Stimulated activated naive B cell treated with anti-CD40 and anti-IgM and Interleukin-4, amounts not matched to agents 10 μg/mL and 1 μg/mL and 100 μg/mL, for 72 hours (primary cell): Measurements from ENCODE around the gene HOXC13.

Source experiments
- ATAC-seq, 2 donors: fragments of 150-1000 bp; cut with Tn5 transposase; replicated peaks; 2 replicates each; pipeline ENCODE4 v1.10.0; 2021; ENCODE audit warnings: moderate library complexity in 1 of 2
- DNase-seq: peaks from one replicate; pipeline ENCODE4 v3.0.0; 2021
- H3K27ac Mint-ChIP-seq: one replicate; pipeline ENCODE4 v1.8.0; 2022; ENCODE audit warnings: mild to moderate bottlenecking, mixed read lengths
- H3K27me3 Mint-ChIP-seq, 2 donors: one replicate each; pipeline ENCODE4 v1.8.0; 2022; ENCODE audit warnings: mixed read lengths in 2 of 2
- H3K36me3 Mint-ChIP-seq, 2 donors: one replicate each; pipeline ENCODE4 v1.8.0; 2022; ENCODE audit warnings: mixed read lengths in 2 of 2, mild to moderate bottlenecking in 1 of 2
- H3K4me1 Mint-ChIP-seq, 2 donors: one replicate each; pipeline ENCODE4 v1.8.0; 2022; ENCODE audit warnings: mixed read lengths in 2 of 2, mild to moderate bottlenecking in 1 of 2
- H3K4me3 Mint-ChIP-seq, 2 donors: one replicate each; pipeline ENCODE4 v1.8.0; 2022; ENCODE audit warnings: mild to moderate bottlenecking in 2 of 2, mixed read lengths in 2 of 2, moderate library complexity in 1 of 2
- H3K9me3 Mint-ChIP-seq, 2 donors: one replicate each; pipeline ENCODE4 v1.8.0; 2022; ENCODE audit warnings: mixed read lengths in 2 of 2, mild to moderate bottlenecking in 1 of 2

HOXC13 gene

GRCh38 chr12:53947743-53948142 is 9.1 kb downstream of the HOXC13 start:
- H3K27ac Mint-ChIP-seq, result no peak overlapping the region
- ATAC-seq (no peak), DNase-seq (no peak)
- H3K4me1 Mint-ChIP-seq, result peaks cover 4 to 15% of the 10 kb centered on the region in 2 donors
- H3K4me3 Mint-ChIP-seq, result no peak overlapping the region
- H3K27me3 Mint-ChIP-seq, result peaks cover 85 to 95% of the 10 kb centered on the region in 2 donors
- no peaks in the 10 kb centered on the region for H3K36me3 Mint-ChIP-seq
- H3K9me3 Mint-ChIP-seq, result no peaks in the 10 kb centered on the region

DNA sequence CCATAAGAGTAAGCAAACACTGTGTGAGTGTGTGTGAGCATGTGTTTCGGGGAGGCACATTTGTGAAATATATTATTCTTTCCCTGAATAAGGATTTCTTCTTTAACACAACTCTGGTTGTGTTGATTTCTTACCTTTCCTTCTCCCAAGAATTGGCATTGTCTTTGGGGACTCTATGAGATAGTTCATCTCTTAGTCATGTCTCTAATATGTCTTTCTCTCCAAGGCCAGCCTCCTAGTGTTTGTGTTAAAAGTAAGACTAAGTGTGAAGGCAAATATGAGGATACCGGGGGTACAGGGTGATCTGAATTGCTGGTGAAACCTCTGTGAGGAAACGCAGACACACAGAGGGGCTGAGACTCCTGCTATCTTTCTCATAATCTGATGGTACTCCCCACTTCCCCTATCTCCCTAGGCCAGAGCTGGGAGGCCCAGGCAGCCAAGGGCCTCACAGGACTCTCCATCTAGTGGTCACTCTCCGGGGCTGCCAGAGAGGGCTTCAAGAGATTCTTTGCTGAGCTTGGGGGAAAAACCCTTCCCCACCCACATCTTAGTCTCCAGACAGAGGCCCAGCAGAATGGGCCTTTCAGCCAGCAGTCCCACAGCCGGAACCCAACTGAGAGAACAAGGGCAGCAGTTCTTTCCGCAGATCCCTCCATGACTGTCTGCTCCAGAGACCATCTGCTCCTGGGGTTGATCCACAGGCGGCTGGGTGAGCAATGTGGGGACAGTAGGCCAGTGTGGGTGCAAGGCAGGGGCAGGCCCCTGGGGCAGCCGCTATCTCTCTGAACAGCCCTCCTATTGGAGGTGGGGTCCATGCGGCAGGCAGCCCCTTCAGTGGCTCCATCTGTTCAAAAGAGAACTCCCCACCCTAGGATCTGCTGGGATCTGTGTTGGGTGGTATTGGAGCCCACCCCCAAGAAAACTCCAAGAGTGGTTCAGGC is 10.3 kb downstream of the HOXC13 start:
- peaks cover 4 to 15% of the 10 kb centered on the region in 2 donors for H3K4me1 Mint-ChIP-seq
- peaks cover 0 to 4% of the 10 kb centered on the region in 2 donors for H3K36me3 Mint-ChIP-seq
- no peak overlapping the region for H3K27ac Mint-ChIP-seq
- H3K4me3 Mint-ChIP-seq, result no peak overlapping the region
- DNase-seq (no peak), ATAC-seq (no peak)
- H3K9me3 Mint-ChIP-seq, result no peaks in the 10 kb centered on the region
- H3K27me3 Mint-ChIP-seq, result peaks cover 83 to 95% of the 10 kb centered on the region in 2 donors

DNA sequence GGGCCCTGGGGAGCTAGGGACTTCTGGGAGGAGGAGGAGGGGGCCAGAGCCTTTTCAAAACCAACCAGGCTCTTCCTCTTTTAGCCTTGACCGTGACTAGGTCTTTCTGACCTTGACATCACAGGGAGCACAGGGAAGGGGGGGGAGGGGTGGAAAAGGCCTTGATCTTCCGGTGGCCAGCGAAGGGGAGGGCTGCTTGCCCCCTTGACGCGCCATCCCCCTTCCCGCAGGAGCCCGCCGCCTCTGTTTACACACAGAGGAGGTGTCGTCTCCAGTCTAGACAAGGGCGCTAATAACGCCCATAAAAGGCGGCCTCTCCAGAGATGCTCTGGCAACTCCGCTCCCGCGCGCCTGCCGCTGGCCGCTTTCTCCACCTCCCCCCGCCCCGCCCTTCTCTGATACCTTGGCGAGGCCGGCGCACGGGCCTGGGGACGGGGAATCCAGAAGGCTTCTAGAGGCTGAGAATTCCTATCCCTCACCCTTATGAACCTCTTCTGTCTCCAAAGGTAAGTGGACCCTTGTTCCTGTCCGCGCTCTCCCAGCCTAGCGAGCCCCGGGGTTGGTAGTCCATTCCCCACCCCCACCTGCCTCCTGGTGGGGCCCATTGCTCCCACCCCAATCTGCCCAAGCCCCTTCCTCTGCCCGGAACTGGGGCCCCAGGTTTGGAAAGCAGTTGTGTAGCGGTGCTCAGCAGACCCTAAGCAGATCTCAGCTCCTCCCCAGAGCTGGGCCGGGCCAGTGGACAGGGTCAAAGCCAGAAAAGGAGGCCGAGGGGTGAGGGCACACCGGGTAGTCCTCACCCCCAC is 11.2 kb downstream of the HOXC13 start:
- no peak for ATAC-seq
- Mint-ChIP-seq H3K4me1 (peaks cover 4 to 13% of the 10 kb centered on the region in 2 donors), H3K9me3 (peaks cover 0 to 2% of the 10 kb centered on the region in 2 donors), H3K4me3 (no peak overlapping the region), H3K36me3 (peaks cover 0 to 6% of the 10 kb centered on the region in 2 donors), H3K27ac (no peak overlapping the region), H3K27me3 (peaks cover 79 to 90% of the 10 kb centered on the region in 2 donors)
- DNase-seq, result no peak

DNA sequence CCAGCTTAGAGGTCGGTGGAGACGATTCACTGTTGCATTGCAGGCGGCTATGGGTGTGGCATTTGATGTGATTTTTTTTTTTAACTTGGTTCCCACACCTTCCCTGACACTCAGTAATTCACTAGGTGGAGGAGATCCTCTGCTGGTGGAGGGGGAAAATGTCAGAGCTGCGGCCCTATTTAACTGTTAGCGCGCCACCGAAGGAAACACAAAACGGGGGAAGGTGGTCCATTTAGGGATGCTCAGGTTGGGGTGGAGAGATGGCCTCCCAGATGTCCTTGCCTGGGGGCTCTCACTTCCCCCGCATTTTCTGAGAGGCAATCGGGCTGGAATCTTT is 11.8 kb downstream of the HOXC13 start:
- ATAC-seq (no peak), DNase-seq (no peak)
- H3K4me1 Mint-ChIP-seq, result peaks cover 4 to 8% of the 10 kb centered on the region in 2 donors
- peaks cover 74 to 85% of the 10 kb centered on the region in 2 donors for H3K27me3 Mint-ChIP-seq
- peaks cover 0 to 6% of the 10 kb centered on the region in 2 donors for H3K36me3 Mint-ChIP-seq
- H3K4me3 Mint-ChIP-seq, result no peak overlapping the region
- peaks cover 0 to 2% of the 10 kb centered on the region in 2 donors for H3K9me3 Mint-ChIP-seq
- H3K27ac Mint-ChIP-seq, result no peak overlapping the region

GRCh38 chr12:53950789-53951576 is 12.4 kb downstream of the HOXC13 start:
- Mint-ChIP-seq H3K27ac (peak overlapping the region; percentile 76), H3K4me3 (peak overlapping the region in 1 of 2 donors; percentile 11)

DNA sequence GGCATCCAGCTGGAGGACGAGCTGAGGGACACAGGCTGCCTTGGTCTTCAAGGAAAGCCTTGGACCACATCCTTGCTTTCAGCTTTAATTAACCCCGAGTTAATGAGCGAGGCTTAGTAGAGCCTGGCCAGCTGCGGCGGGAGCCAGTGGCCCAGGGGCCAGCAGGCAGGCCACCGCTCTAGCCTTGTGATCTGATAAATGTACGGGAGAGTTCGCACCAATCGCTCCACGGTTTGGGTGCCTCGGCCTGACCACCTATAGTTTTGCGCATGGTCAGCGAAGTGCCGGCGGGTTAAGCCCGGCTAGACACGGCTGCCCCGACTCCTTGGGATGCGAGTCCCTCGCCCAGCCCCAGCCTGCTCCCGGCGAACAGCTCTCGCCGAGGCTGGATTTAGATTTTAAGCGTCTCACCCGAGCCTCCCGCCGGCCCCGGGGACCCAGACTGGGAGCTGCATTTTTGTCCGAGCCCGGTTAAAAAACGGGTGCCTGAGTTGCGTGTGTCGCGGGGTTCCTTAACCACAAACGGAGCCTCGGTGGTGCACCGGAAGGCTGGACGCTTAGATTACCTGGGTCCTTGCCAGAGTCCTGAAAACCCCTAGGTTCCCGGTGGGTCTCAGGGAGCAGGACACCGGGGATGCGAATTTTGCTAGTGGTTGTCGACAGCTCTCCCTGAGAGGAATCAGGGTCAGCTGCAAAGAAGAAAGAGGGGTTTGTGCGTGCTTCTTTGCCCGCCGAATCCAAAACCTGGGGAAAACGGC is 13.1 kb downstream of the HOXC13 start:
- H3K36me3 Mint-ChIP-seq, result peaks cover 0 to 6% of the 10 kb centered on the region in 2 donors
- H3K4me3 Mint-ChIP-seq, result peak overlapping the region in 1 of 2 donors; percentile 11
- H3K27me3 Mint-ChIP-seq, result peaks cover 74 to 85% of the 10 kb centered on the region in 2 donors
- H3K4me1 Mint-ChIP-seq, result peaks cover 10 to 17% of the 10 kb centered on the region in 2 donors
- ATAC-seq, result no peak
- no peak for DNase-seq
- peaks cover 0 to 4% of the 10 kb centered on the region in 2 donors for H3K9me3 Mint-ChIP-seq
- peak overlapping the region; percentile 76 for H3K27ac Mint-ChIP-seq

More at GRCh38 chr12:53950789-53951576, 12.4 kb downstream of the HOXC13 start:
- Mint-ChIP-seq H3K27me3 (peaks cover 74 to 85% of the 10 kb centered on the region in 2 donors), H3K4me1 (peaks cover 6 to 12% of the 10 kb centered on the region in 2 donors), H3K36me3 (peaks cover 0 to 6% of the 10 kb centered on the region in 2 donors), H3K9me3 (peaks cover 0 to 4% of the 10 kb centered on the region in 2 donors)
- DNase-seq (no peak), ATAC-seq (no peak)

DNA sequence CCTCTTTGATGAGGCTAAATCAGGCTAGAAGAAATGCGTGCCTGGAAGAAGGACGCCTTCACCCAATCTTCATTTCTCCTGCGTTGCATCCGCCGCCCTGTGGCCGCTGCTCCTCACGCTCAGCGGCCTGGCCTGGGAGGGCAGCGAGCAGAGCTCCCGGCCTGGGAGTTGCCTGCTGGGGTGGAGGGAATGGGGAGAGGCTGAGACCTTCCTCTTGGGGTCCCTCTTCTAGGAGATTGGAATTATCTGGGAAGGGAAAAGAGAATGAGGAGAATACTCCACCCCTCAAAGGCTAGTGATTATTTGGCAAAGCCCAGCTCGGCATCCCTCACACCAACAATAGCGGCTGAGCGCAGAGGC is 13.7 kb downstream of the HOXC13 start:
- peak overlapping the region; percentile 62 for H3K27ac Mint-ChIP-seq
- ATAC-seq (no peak), DNase-seq (no peak)
- H3K4me1 Mint-ChIP-seq, result peaks cover 11 to 22% of the 10 kb centered on the region in 2 donors
- H3K36me3 Mint-ChIP-seq, result peaks cover 0 to 6% of the 10 kb centered on the region in 2 donors
- peak overlapping the region in 1 of 2 donors; percentile 6 for H3K4me3 Mint-ChIP-seq
- peaks cover 76 to 87% of the 10 kb centered on the region in 2 donors for H3K27me3 Mint-ChIP-seq
- peaks cover 0 to 4% of the 10 kb centered on the region in 2 donors for H3K9me3 Mint-ChIP-seq

- ATAC-seq (no peak), DNase-seq (no peak)
- Mint-ChIP-seq H3K27me3 (peaks cover 77 to 90% of the 10 kb centered on the region in 2 donors), H3K4me1 (peaks cover 11 to 22% of the 10 kb centered on the region in 2 donors), H3K36me3 (peaks cover 0 to 6% of the 10 kb centered on the region in 2 donors), H3K4me3 (peak overlapping the region; percentile 5 to 7), H3K27ac (peak overlapping the region; percentile 62), H3K9me3 (peaks cover 0 to 4% of the 10 kb centered on the region in 2 donors)
Observed at GRCh38 chr12:53952871-53953734, 14.5 kb downstream of the HOXC13 start.

- Mint-ChIP-seq H3K27me3 (peaks cover 77 to 90% of the 10 kb centered on the region in 2 donors), H3K27ac (peak overlapping the region; percentile 73)
- ATAC-seq, result no peak
Observed at GRCh38 chr12:53953831-53954693, 15.4 kb downstream of the HOXC13 start.

DNA sequence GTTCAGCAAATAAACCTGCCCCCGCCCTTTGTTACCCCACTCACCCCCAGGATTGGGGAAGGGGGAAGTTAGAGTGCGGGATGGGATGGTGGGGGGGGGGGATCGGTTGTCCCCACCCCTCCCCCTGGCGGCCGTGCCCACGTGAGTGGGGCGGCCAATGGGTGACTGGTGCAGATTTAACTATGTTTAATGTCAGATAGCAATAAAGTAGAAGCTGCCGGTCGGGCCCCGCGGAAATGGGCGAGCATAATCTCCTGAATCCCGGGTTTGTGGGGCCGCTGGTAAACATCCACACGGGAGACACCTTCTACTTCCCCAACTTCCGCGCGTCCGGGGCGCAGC is 16.0 kb downstream of the HOXC13 start, which contains the start of gene HOXC12:
HOXC12 (plus strand) TSS at position 210 of the 342 bp plus-strand sequence; CDS start at position 237, 27 bp downstream.
- Mint-ChIP-seq H3K4me1 (peaks cover 11 to 22% of the 10 kb centered on the region in 2 donors), H3K27ac (peak within 1 kb of the TSS; percentile 73), H3K36me3 (peaks cover 0 to 6% of the 10 kb centered on the region in 2 donors)

More at GRCh38 chr12:53953831-53954693, 15.4 kb downstream of the HOXC13 start:
- Mint-ChIP-seq H3K4me1 (peaks cover 11 to 22% of the 10 kb centered on the region in 2 donors), H3K9me3 (peaks cover 0 to 4% of the 10 kb centered on the region in 2 donors), H3K36me3 (peaks cover 0 to 6% of the 10 kb centered on the region in 2 donors), H3K4me3 (no peak overlapping the region)
- no peak for DNase-seq

DNA sequence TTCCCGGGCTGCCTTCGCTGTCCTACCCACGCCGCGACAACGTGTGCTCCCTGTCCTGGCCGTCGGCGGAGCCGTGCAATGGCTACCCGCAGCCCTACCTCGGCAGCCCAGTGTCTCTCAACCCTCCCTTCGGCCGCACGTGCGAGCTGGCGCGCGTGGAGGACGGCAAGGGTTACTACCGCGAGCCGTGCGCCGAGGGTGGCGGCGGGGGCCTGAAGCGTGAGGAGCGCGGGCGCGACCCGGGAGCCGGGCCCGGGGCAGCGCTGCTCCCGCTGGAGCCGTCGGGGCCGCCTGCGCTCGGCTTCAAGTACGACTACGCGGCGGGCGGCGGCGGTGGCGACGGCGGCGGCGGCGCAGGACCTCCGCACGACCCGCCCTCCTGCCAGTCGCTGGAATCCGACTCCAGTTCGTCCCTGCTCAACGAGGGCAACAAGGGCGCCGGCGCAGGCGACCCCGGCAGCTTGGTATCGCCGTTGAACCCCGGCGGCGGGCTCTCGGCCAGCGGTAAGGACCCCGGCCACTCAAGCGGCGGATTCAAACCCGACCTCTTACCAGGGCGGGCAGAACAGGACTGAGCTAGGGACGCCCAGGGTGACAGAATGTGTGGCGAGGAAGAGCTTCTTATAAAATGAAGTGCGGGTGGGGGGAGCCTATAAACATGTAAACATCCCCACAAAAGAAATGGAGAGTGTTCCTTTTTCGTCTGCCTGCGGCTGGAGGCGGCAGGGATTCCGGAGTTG is 16.6 kb downstream of the HOXC13 start:
- peaks cover 4 to 6% of the 10 kb centered on the region in 2 donors for H3K9me3 Mint-ChIP-seq
- no peak for DNase-seq
- peaks cover 0 to 6% of the 10 kb centered on the region in 2 donors for H3K36me3 Mint-ChIP-seq
- ATAC-seq, result no peak
- H3K4me1 Mint-ChIP-seq, result peaks cover 14 to 27% of the 10 kb centered on the region in 2 donors
- H3K27me3 Mint-ChIP-seq, result peaks cover 79 to 90% of the 10 kb centered on the region in 2 donors
- H3K27ac Mint-ChIP-seq, result peak overlapping the region; percentile 73
- H3K4me3 Mint-ChIP-seq, result no peak overlapping the region

More for the DNA sequence above, 16.0 kb downstream of the HOXC13 start, which contains the start of gene HOXC12:
- Mint-ChIP-seq H3K27me3 (peaks cover 79 to 90% of the 10 kb centered on the region in 2 donors), H3K9me3 (peaks cover 2 to 4% of the 10 kb centered on the region in 2 donors), H3K4me3 (no peak within 1 kb of the TSS)
- DNase-seq (no peak), ATAC-seq (no peak)
